Glomerular visceral epithelial cell (primary cell): ENCODE data around the gene SEMA3E.

Source experiments
- DNase-seq: peaks from one replicate; pipeline ENCODE4 v3.0.0-alpha.2; 2016; ENCODE audit errors: extremely low spot score

SEMA3E gene

GRCh38 chr7:83640731-83641537, 8.0 kb downstream of the SEMA3E start:
- no peak for DNase-seq

GRCh38 chr7:83640240-83640639, 8.7 kb downstream of the SEMA3E start:
- no peak for DNase-seq

GRCh38 chr7:83633516-83633915, 15.4 kb downstream of the SEMA3E start:
- no peak for DNase-seq

GRCh38 chr7:83629117-83629880, 19.6 kb downstream of the SEMA3E start:
- DNase-seq = no peak

- DNase-seq = no peak
These were observed 31.1 kb downstream of the SEMA3E start for GRCh38 chr7:83617858-83618257.

GRCh38 chr7:83614112-83614511, 34.8 kb downstream of the SEMA3E start:
- no peak for DNase-seq

GRCh38 chr7:83613232-83613631, 35.7 kb downstream of the SEMA3E start:
- no peak for DNase-seq

GRCh38 chr7:83611776-83612175, 37.2 kb downstream of the SEMA3E start:
- no peak for DNase-seq

GRCh38 chr7:83610649-83611304, 38.2 kb downstream of the SEMA3E start:
- no peak for DNase-seq

GRCh38 chr7:83608716-83609115, 40.2 kb downstream of the SEMA3E start:
- DNase-seq = no peak

- no peak for DNase-seq
These were observed 45.3 kb downstream of the SEMA3E start for GRCh38 chr7:83603649-83604048.

- DNase-seq = no peak
These were observed 49.8 kb downstream of the SEMA3E start for GRCh38 chr7:83599131-83599530.

- DNase-seq = no peak
These were observed 54.9 kb downstream of the SEMA3E start for GRCh38 chr7:83593921-83594475.

- DNase-seq = no peak
These were observed 60.2 kb downstream of the SEMA3E start for GRCh38 chr7:83588602-83589240.

- DNase-seq = no peak
These were observed 62.7 kb downstream of the SEMA3E start for GRCh38 chr7:83586281-83586680.

- DNase-seq = no peak
These were observed 67.1 kb downstream of the SEMA3E start for GRCh38 chr7:83581667-83582435.

- no peak for DNase-seq
These were observed 69.2 kb downstream of the SEMA3E start for GRCh38 chr7:83579740-83580139.

- DNase-seq = no peak
These were observed 73.5 kb downstream of the SEMA3E start for GRCh38 chr7:83575436-83575835.

GRCh38 chr7:83574616-83575015, 74.3 kb downstream of the SEMA3E start:
- no peak for DNase-seq

- no peak for DNase-seq
These were observed 86.0 kb downstream of the SEMA3E start for GRCh38 chr7:83562960-83563359.

- DNase-seq = no peak
These were observed 86.7 kb downstream of the SEMA3E start for GRCh38 chr7:83562289-83562688.
